GM12873 (cell line): Measurements from ENCODE around the gene FOXF2.

Source experiments
- TF ChIP-seq, protein P1 (sequence below): IDR thresholded peaks from 2 replicates; pipeline ENCODE4 v1.5.1; 2012; ENCODE audit warnings: low read depth, mild to moderate bottlenecking, moderate library complexity, low read length, control low read depth; ENCODE audit not compliant: insufficient read depth; ENCODE audit errors: missing control alignments

Gene FOXF2

GRCh38 chr6:1415416-1416063 is 26.2 kb downstream of the FOXF2 start:
- TF ChIP-seq, protein P1, sequence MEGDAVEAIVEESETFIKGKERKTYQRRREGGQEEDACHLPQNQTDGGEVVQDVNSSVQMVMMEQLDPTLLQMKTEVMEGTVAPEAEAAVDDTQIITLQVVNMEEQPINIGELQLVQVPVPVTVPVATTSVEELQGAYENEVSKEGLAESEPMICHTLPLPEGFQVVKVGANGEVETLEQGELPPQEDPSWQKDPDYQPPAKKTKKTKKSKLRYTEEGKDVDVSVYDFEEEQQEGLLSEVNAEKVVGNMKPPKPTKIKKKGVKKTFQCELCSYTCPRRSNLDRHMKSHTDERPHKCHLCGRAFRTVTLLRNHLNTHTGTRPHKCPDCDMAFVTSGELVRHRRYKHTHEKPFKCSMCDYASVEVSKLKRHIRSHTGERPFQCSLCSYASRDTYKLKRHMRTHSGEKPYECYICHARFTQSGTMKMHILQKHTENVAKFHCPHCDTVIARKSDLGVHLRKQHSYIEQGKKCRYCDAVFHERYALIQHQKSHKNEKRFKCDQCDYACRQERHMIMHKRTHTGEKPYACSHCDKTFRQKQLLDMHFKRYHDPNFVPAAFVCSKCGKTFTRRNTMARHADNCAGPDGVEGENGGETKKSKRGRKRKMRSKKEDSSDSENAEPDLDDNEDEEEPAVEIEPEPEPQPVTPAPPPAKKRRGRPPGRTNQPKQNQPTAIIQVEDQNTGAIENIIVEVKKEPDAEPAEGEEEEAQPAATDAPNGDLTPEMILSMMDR, result no peak

DNA sequence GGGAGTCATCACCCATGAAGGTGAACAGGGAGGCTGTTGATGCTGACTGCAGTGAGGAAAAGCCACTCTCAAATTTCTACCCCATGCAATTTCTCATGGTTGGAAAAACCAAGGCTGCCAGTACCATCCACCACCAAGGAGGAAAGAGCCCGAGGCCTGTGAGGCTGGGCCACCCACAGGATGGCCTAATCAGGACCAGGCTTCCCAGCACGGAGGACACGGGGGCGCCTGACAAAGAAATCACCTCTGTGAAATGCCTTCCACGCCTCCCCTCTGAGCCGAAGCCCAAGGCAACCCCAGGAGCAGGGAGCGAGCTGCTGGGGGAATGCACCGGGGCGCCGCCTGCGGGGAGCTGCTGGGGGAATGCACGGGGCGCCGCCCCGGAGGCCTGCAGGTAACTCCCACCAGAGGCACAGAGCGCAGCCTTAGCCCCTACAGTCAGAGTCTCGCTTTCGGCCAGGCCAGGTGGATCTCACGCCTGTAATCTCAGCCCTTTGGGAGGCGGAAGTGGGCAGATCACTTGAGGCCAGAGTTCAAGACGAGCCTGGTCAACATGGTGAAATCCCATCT is 26.9 kb downstream of the FOXF2 start:
- TF ChIP-seq, protein P1, result no peak

DNA sequence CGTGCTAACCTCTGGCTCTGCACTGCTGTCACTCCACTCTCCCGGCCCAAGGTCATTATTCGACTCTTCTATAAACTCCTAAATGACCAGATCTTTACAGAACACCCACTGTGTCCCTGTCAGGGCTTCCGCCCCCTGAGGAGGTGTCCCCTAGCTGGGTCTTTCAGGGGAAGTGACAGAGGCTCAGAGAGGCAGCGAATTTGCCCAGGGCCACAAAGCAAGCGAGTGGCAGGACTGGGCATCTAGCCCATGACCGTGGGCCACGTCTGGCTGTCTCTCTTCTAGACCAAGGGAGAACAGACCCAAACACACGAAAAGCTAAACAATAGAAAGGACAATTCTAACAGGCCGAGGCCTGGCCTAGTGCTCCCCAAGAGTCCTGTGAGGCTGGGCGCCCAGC is 27.4 kb downstream of the FOXF2 start:
- TF ChIP-seq, protein P1, result no peak

DNA sequence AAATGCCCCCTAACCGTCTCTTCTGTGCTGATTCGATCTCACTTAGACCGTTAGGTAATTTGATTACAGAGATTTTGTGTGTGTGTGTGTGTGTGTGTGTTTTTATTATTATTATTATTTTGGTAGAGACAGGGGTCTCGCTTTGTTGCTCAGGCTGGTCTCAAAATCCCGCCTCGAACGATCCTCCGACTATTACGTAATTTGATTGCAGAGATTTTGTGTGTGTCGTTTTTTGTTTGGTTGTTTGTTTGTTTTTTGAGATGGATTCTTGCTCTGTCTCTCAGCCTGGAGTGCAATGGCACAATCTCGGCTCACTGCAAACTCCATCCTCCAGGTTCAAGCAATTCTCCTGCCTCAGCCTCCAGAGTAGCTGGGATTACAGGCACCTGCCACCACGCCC is 28.3 kb downstream of the FOXF2 start:
- TF ChIP-seq, protein P1, result no peak

- TF ChIP-seq, protein P1, result no peak
Measured at GRCh38 chr6:1418471-1419191, 29.3 kb downstream of the FOXF2 start.

GRCh38 chr6:1420382-1420781 is 31.0 kb downstream of the FOXF2 start:
- TF ChIP-seq, protein P1, result no peak

- TF ChIP-seq, protein P1, result no peak
Measured at GRCh38 chr6:1422290-1422689, 32.9 kb downstream of the FOXF2 start.
